ENCODE data around the gene ABCB8. TPM values are rescaled to one million over a fixed set of nuclear protein-coding genes. Genes with fewer than 3 reads are reported as not detected.

ABCB8 gene
- total and polyA plus RNA-seq, 2 donors (not counting 3 experiments of a cell fraction or from before 2014, with no cell fraction given) = 38.0 to 46.3 TPM

- dilution Hi-C loops (cut with MboI; ENCODE audit: extremely low pct_ligation_motif_present, low sequenced_read_pairs) = no loop called here
Observed at GRCh38 chr7:151047976-151048815, 19.9 kb downstream of the ABCB8 start, which contains the start of gene ASIC3. Gene ASIC3, plus strand, starts transcription at chr7:151048531. Its CDS starts 355 bp downstream, at chr7:151048886.

More at GRCh38 chr7:151047976-151048815, 19.9 kb downstream of the ABCB8 start, which contains the start of gene ASIC3:
- Histone ChIP-seq H3K9me1 (replicated peaks; ENCODE audit: control insufficient read depth, extremely low read depth, insufficient read depth, low read length) (no peaks in the 10 kb centered on the region), H3K4me2 (ENCODE audit: insufficient read depth, low read length) (no peak within 1 kb of the TSS), H4K20me1 (replicated peaks; ENCODE audit: control insufficient read depth, extremely low read depth, insufficient read depth, low read length) (no peaks in the 10 kb centered on the region), H2AFZ (ENCODE audit: low read depth, low read length) (no peak within 1 kb of the TSS), H3K79me2 (ENCODE audit: control insufficient read depth, insufficient read depth, low read length) (no peaks in the 10 kb centered on the region), H3K9me3 (replicated peaks; ENCODE audit: control insufficient read depth, insufficient read depth, low read length) (no peaks in the 10 kb centered on the region), H3K27me3 (ENCODE audit: control insufficient read depth in 2 of 2, insufficient read depth in 2 of 2, low read length in 2 of 2) (peaks cover 0 to 4% of the 10 kb centered on the region in 2 experiments), H3K4me3 (replicated peaks in 1 of 3; ENCODE audit: insufficient read depth in 1 of 3, low read depth in 1 of 3, low read length in 3 of 3) (no peak within 1 kb of the TSS), H3K4me1 (ENCODE audit: control insufficient read depth, extremely low read depth, insufficient read depth, low read length) (no peaks in the 10 kb centered on the region), H3K36me3 (ENCODE audit: control insufficient read depth in 2 of 2, extremely low read depth in 1 of 2, insufficient read depth in 2 of 2, low read length in 2 of 2) (no peaks in the 10 kb centered on the region), H3K9ac (replicated peaks; ENCODE audit: extremely low read depth, insufficient read depth, low read length) (no peak within 1 kb of the TSS), H3K27ac (ENCODE audit: insufficient read depth, low read depth, low read length) (no peak within 1 kb of the TSS)
- intact Hi-C loops (cut with micrococcal nuclease) = no loop called here
- DNase-seq (ENCODE audit: low read depth, low spot score) (no peak), FAIRE-seq (no peak)
- CTCF ChIA-PET = interaction anchor here (1.6 kb wide), 1 partner anchor 9 kb away, joined by 5 read pairs; no protein-coding TSS in a partner anchor
- BruUV-seq (replicated peaks) = no TSS peak
- POLR2A ChIA-PET = no interaction called here
- TF ChIP-seq CTCF (IDR thresholded peaks at IDR 0.05; ENCODE audit: extremely low read depth in 1 of 2, insufficient read depth in 1 of 2, low read depth in 1 of 2, low read length in 2 of 2) = no peak
- TF ChIP-seq EZH2 (IDR thresholded peaks at IDR 0.05; ENCODE audit: borderline replicate concordance, low read depth, low read length, severe bottlenecking) = no peak
- no peak for TF ChIP-seq MYC (IDR thresholded peaks at IDR 0.05; ENCODE audit: low read depth, low read length)
- no peak for TF ChIP-seq GATA2 (IDR thresholded peaks at IDR 0.05; ENCODE audit: insufficient read depth, insufficient read length, low read depth, low read length)
- TF ChIP-seq POLR2A (IDR thresholded peaks at IDR 0.05; ENCODE audit: low read depth, low read length) = no peak
- TF ChIP-seq JUN (IDR thresholded peaks at IDR 0.05; ENCODE audit: borderline replicate concordance, insufficient read depth, insufficient read length, low read depth) = no peak
- no peak for TF ChIP-seq POLR2AphosphoS5 (IDR thresholded peaks at IDR 0.05; ENCODE audit: insufficient read depth, low read depth, low read length)
- TF ChIP-seq MAX (IDR thresholded peaks at IDR 0.05; ENCODE audit: insufficient read depth, insufficient read length) = no peak
- no peak for TF ChIP-seq FOS (IDR thresholded peaks at IDR 0.05; ENCODE audit: borderline replicate concordance, insufficient read depth, low read length)

Data from endothelial cell of umbilical vein (primary cell).